ENCODE data around the gene GMPS. TPM values are rescaled to one million over a fixed set of nuclear protein-coding genes. Genes with fewer than 3 reads are reported as not detected.
A peak's percentile ranks its signal among the peaks of the same experiment; 100 is the strongest.

GMPS gene
- total RNA-seq, 1 donor from 2014 or later, result 29.5 TPM

DNA sequence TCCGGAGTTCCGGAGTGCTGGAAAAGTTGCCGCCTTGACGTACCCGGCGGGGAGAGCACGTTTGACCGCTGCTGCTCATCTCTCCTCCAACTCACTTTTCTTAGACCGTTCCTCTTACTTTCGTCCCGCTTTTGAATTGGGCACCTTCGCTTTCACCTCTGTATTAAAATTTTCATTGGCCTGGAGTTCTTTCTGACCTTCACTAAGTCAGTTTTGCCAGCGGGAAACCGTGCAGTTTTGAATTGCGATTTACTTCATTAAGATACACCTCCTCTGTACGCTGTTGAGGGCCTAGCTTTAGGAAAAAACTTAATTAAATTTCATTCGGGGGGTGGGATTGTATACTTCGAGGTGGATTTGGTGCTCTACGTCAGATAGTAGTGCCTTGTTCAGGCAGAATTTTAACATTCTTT is 1.3 kb downstream of the GMPS start:
- Histone ChIP-seq H3K4me3 (ENCODE audit: low read depth, low read length) (peak overlapping the region; percentile 99), H3K36me3 (ENCODE audit: control insufficient read depth, insufficient read depth, low read length) (no peaks in the 10 kb centered on the region), H3K27me3 (ENCODE audit: control insufficient read depth, insufficient read depth, low read length) (no peaks in the 10 kb centered on the region)
- DNase-seq (ENCODE audit: low read depth) (peak; percentile 43), FAIRE-seq (no peak)
- TF ChIP-seq CTCF (IDR thresholded peaks at IDR 0.05; ENCODE audit: insufficient read depth, low read length, severe bottlenecking), result no peak

DNA sequence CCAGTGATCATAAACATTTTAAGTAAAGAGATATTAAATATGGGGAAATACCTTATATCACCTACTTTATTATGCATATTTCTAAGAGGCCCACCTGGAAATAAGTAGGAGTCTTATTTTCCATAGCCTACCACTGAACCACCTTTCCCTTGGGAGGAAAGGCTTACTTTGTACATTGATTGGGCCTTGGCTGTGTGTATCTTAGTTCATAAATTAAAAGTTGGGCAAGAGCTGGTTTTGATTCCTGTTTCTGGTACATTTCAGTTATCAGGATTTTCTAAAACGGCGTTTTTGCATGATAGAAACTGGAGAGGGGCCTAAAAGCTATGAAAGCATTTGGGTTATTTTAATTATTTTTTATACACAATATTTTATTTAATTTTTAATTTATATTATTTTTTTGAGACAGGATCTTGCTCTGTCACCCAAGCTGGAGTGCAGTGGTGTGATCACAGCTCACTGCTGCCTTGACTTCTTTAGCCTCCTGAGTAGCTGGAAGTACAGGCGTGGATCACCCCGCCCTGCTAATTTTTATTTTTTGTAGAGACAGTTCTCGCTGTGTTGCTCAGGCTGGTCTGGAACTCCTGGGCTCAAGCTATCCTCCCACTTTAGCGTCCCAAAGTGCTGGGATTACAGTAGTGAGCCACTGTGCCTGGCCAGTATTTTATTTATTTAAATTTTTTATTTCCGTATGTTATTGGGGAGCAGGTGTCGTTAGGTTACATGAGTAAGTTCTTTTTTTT is 2.6 kb downstream of the GMPS start:
- TF ChIP-seq CTCF (IDR thresholded peaks at IDR 0.05; ENCODE audit: insufficient read depth, low read length, severe bottlenecking), result no peak
- Histone ChIP-seq H3K36me3 (ENCODE audit: control insufficient read depth, insufficient read depth, low read length) (no peaks in the 10 kb centered on the region), H3K4me3 (ENCODE audit: low read depth, low read length) (no peak overlapping the region), H3K27me3 (ENCODE audit: control insufficient read depth, insufficient read depth, low read length) (no peaks in the 10 kb centered on the region)
- DNase-seq (ENCODE audit: low read depth) (no peak), FAIRE-seq (no peak)

DNA sequence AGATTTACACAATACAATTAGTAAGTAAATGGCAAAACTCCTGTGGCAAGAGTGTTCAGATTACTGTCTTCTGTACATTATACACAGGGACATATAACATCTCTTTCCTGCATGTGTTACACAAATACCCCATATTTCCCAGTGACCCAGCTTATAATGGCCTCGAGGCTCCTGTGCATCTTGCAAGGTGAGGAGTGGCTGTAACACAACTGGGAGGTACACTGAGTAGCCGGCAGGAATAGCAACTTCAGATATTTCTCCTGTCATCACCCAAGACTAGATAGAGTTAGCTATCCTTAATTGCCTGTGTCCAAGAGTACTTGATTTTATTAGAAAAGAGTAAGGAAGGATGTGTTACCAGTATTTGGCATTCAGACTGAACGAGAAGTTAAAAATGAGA is 5.6 kb downstream of the GMPS start:
- FAIRE-seq, result no peak

GRCh38 chr3:155876503-155876902 is 6.1 kb downstream of the GMPS start:
- no peaks in the 10 kb centered on the region for H3K36me3 ChIP-seq (ENCODE audit: control insufficient read depth, insufficient read depth, low read length)
- DNase-seq (ENCODE audit: low read depth), result no peak
- TF ChIP-seq CTCF (IDR thresholded peaks at IDR 0.05; ENCODE audit: insufficient read depth, low read length, severe bottlenecking), result no peak
- H3K4me3 ChIP-seq (ENCODE audit: low read depth, low read length), result no peak overlapping the region
- no peak for FAIRE-seq
- H3K27me3 ChIP-seq (ENCODE audit: control insufficient read depth, insufficient read depth, low read length), result no peaks in the 10 kb centered on the region

More for the DNA sequence above, 5.6 kb downstream of the GMPS start:
- no peaks in the 10 kb centered on the region for H3K27me3 ChIP-seq (ENCODE audit: control insufficient read depth, insufficient read depth, low read length)
- H3K4me3 ChIP-seq (ENCODE audit: low read depth, low read length), result no peak overlapping the region
- no peak for DNase-seq (ENCODE audit: low read depth)
- TF ChIP-seq CTCF (IDR thresholded peaks at IDR 0.05; ENCODE audit: insufficient read depth, low read length, severe bottlenecking), result no peak
- no peaks in the 10 kb centered on the region for H3K36me3 ChIP-seq (ENCODE audit: control insufficient read depth, insufficient read depth, low read length)

DNA sequence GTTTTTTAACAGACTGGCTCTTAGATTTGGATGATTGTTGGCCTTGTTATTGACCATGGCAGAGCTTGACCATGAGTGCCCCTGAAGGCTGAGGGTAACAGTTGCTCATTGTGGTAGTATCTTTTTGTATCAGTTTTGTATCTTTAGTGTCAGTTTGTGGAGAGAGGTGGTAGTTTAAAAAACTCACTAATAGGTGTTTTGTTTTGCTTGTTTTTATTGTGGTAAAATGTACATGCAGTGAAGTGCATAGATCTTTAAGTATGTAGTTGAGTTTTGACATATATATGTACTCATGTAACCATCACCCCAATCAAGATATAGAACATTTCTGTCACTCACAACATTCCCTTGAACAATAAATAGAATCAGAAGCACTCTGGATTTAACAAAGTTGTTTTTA is 9.8 kb downstream of the GMPS start:
- Histone ChIP-seq H3K27me3 (ENCODE audit: control insufficient read depth, insufficient read depth, low read length) (no peaks in the 10 kb centered on the region), H3K4me3 (ENCODE audit: low read depth, low read length) (no peak overlapping the region), H3K36me3 (ENCODE audit: control insufficient read depth, insufficient read depth, low read length) (no peaks in the 10 kb centered on the region)
- TF ChIP-seq CTCF (IDR thresholded peaks at IDR 0.05; ENCODE audit: insufficient read depth, low read length, severe bottlenecking), result no peak
- FAIRE-seq (no peak), DNase-seq (ENCODE audit: low read depth) (no peak)

- no peaks in the 10 kb centered on the region for H3K36me3 ChIP-seq (ENCODE audit: control insufficient read depth, insufficient read depth, low read length)
- DNase-seq (ENCODE audit: low read depth) (no peak), FAIRE-seq (no peak)
- TF ChIP-seq CTCF (IDR thresholded peaks at IDR 0.05; ENCODE audit: insufficient read depth, low read length, severe bottlenecking), result no peak
- no peak overlapping the region for H3K4me3 ChIP-seq (ENCODE audit: low read depth, low read length)
- H3K27me3 ChIP-seq (ENCODE audit: control insufficient read depth, insufficient read depth, low read length), result no peaks in the 10 kb centered on the region
These were observed 13.8 kb downstream of the GMPS start for GRCh38 chr3:155884292-155884691.
